GM23248 (cell line): ENCODE measurements around the gene NSD2. TPM values are rescaled to one million over a fixed set of nuclear protein-coding genes. Genes with fewer than 3 reads are reported as not detected.
A peak's percentile ranks its signal among the peaks of the same experiment; 100 is the strongest.
"Not testable (repeated sequence)": the region's sequence is repeated elsewhere in the genome, so short reads cannot be mapped to it uniquely, and the experiment has no call there.

Experiments
- DNase-seq: peaks from one replicate; pipeline ENCODE4 v3.0.0-alpha.2; 2015
- H2AFZ ChIP-seq: fragments of 200-600 bp; sonication (generic); 2 replicates; pipeline ENCODE4 v1.6.1; 2016; ENCODE audit warnings: antibody characterized with exemption
- H3F3A ChIP-seq: fragments of 200-600 bp; sonication (generic); 2 replicates; pipeline ENCODE4 v1.6.1; 2016; ENCODE audit warnings: mild to moderate bottlenecking, antibody characterized with exemption, mixed run types; ENCODE audit not compliant: insufficient read depth
- H3K27ac ChIP-seq: fragments of 200-600 bp; sonication (generic); 2 replicates; pipeline ENCODE4 v1.5.1; 2016; ENCODE audit warnings: mild to moderate bottlenecking
- H3K27me3 ChIP-seq: fragments of 200-600 bp; sonication (generic); replicated peaks from 2 replicates; pipeline ENCODE4 v1.6.1; 2016; ENCODE audit warnings: mild to moderate bottlenecking; ENCODE audit not compliant: insufficient read depth
- H3K36me3 ChIP-seq: fragments of 200-600 bp; sonication (generic); 2 replicates; pipeline ENCODE4 v1.6.1; 2016; ENCODE audit warnings: low read depth, mild to moderate bottlenecking
- H3K4me1 ChIP-seq: fragments of 200-600 bp; sonication (generic); 2 replicates; pipeline ENCODE4 v1.6.1; 2016; ENCODE audit warnings: mild to moderate bottlenecking; ENCODE audit not compliant: insufficient read depth
- H3K4me2 ChIP-seq: fragments of 200-600 bp; sonication (generic); one replicate; pipeline ENCODE4 v1.6.1; 2016; ENCODE audit warnings: mild to moderate bottlenecking; ENCODE audit not compliant: unreplicated experiment
- H3K4me3 ChIP-seq: fragments of 200-600 bp; sonication (generic); 2 replicates; pipeline ENCODE4 v1.5.1; 2016; ENCODE audit warnings: mild to moderate bottlenecking
- H3K79me2 ChIP-seq: fragments of 200-600 bp; sonication (generic); 2 replicates; pipeline ENCODE4 v1.6.1; 2016; ENCODE audit warnings: mild to moderate bottlenecking; ENCODE audit not compliant: insufficient read depth
- H3K9ac ChIP-seq: fragments of 200-600 bp; sonication (generic); 2 replicates; pipeline ENCODE4 v1.6.1; 2016; ENCODE audit warnings: mild to moderate bottlenecking
- H3K9me2 ChIP-seq: fragments of 200-600 bp; sonication (generic); 2 replicates; pipeline ENCODE4 v1.6.1; 2016; ENCODE audit warnings: mixed run types, mild to moderate bottlenecking, moderate library complexity; ENCODE audit not compliant: insufficient read depth
- H3K9me3 ChIP-seq: fragments of 200-600 bp; sonication (generic); one replicate; pipeline ENCODE4 v1.6.1; 2017; ENCODE audit warnings: low read depth
- H4K20me1 ChIP-seq: fragments of 200-600 bp; sonication (generic); 2 replicates; pipeline ENCODE4 v1.6.0; 2016; ENCODE audit not compliant: insufficient read depth
- EZH2 ChIP-seq: fragments of 200-600 bp; sonication (generic); IDR thresholded peaks from 2 replicates; pipeline ENCODE4 v1.6.1; 2018; ENCODE audit warnings: antibody characterized with exemption, mild to moderate bottlenecking; ENCODE audit not compliant: insufficient read depth, poor library complexity, severe bottlenecking
- EZH2phosphoT487 ChIP-seq: fragments of 200-600 bp; sonication (generic); IDR thresholded peaks from 2 replicates; pipeline ENCODE4 v1.6.1; 2018; ENCODE audit warnings: antibody characterized with exemption, moderate library complexity, mild to moderate bottlenecking, low read depth; ENCODE audit not compliant: insufficient read depth
- WGBS, 2 experiments: methylation state at CpG; one replicate each; pipeline ENCODE4 v1.1.6; 2015 to 2017; ENCODE audit warnings: low lambda C conversion rate in 2 of 2, low coverage in 1 of 2; ENCODE audit errors: missing lambda C conversion rate in 2 of 2; 5-methylcytosine and 5-hydroxymethylcytosine counted together
- in situ Hi-C: fragments of 300-500 bp; cut with MboI; formaldehyde crosslinking; loops from 2 replicates; pipeline ENCODE4 v1.15.0; 2020
- microRNA counts: library from miRNA; unstranded; fragments of <30 nt; microRNA quantifications from one replicate; lab custom pipeline; 2016
- microRNA-seq: library from miRNA; unstranded; fragments of <30 nt; microRNA quantifications from one replicate; pipeline ENCODE4, GENCODE V29; 2016; ENCODE audit warnings: borderline number of aligned reads
- polyA plus RNA-seq: library from polyadenylated mRNA; unstranded; fragments of >200 nt; fragmentation: Nextera tagmentation; extraction: Ambion mirVana; gene quantifications from 2 replicates; pipeline ENCODE4 v1.2.1, GENCODE V29; 2016
- small RNA-seq: library from RNA; depleted of rRNA; stranded (forward); fragments of <200 nt; gene quantifications from one replicate; pipeline ENCODE3, GENCODE V24; 2014; ENCODE audit warnings: low read depth, low replicate concordance
- total RNA-seq: library from RNA; depleted of rRNA; stranded (reverse); fragments of >200 nt; shearing (Covaris generic); gene quantifications from 2 replicates; pipeline ENCODE4 v1.2.3, GENCODE V29; 2014; rRNA removed

Gene NSD2
- total and polyA plus RNA-seq, 2 experiments from 2014 or later: 20.1 to 32.4 TPM

DNA sequence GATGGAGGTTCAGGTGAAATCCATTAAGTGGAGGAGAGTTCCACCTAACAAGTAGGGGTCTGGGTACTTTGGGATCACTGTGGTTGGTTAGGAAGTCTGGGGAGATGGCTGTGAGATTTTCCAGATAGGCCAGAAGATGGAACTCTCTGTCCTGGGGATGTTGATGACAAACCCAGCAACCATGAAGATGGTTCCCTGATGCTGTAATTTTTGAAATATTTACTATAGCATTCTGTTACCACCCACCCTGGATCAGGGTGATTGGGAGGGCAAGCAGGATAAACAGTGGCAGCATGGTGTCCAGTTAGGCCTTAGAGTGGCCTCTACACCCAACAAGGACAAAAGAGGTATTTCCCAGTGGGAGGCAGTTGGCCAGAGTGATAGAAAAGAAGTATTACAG, 153.5 kb downstream of the NSD2 start:
- no peak overlapping the region for H2AFZ ChIP-seq
- H3K9ac ChIP-seq: no peak overlapping the region
- no peaks in the 10 kb centered on the region for H4K20me1 ChIP-seq
- DNase-seq: no peak
- no peaks in the 10 kb centered on the region for H3K36me3 ChIP-seq
- H3K27ac ChIP-seq: no peak overlapping the region
- H3K4me1 ChIP-seq: no peaks in the 10 kb centered on the region
- no peaks in the 10 kb centered on the region for H3F3A ChIP-seq
- no peak overlapping the region for H3K4me3 ChIP-seq
- H3K79me2 ChIP-seq: no peaks in the 10 kb centered on the region
- H3K4me2 ChIP-seq: no peak overlapping the region
- TF ChIP-seq EZH2phosphoT487 (no peak), EZH2 (no peak)
- in situ Hi-C loops: no loop called here
- no peaks in the 10 kb centered on the region for H3K9me2 ChIP-seq
- H3K27me3 ChIP-seq: peaks cover 15% of the 10 kb centered on the region
- no peaks in the 10 kb centered on the region for H3K9me3 ChIP-seq

DNA sequence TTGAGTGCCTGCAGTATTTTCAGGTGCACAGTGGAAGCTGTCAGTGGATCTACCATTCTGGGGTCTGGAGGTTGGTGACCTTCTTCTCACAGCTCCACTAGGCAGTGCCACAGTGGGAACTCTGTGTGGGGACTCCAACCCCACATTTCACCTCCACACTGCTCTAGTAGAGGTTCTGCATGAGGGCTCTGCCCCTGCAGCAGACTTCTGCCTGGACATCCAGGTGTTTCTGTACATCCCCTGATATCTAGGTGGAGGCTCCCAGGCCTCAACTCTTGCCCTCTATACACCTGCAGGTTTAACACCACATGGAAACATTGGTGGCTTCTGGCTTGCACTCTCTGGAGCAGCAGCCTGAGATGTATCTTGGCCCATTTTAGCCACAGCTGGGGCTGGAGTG, 154.6 kb downstream of the NSD2 start:
- no peaks in the 10 kb centered on the region for H3K4me1 ChIP-seq
- no peaks in the 10 kb centered on the region for H3K9me3 ChIP-seq
- H3K27me3 ChIP-seq: peaks cover 22% of the 10 kb centered on the region
- no peaks in the 10 kb centered on the region for H3K36me3 ChIP-seq
- H4K20me1 ChIP-seq: no peaks in the 10 kb centered on the region
- in situ Hi-C loops: no loop called here
- no peaks in the 10 kb centered on the region for H3K79me2 ChIP-seq
- H3K4me2 ChIP-seq: no peak overlapping the region
- H2AFZ ChIP-seq: no peak overlapping the region
- no peak for TF ChIP-seq EZH2
- no peak for TF ChIP-seq EZH2phosphoT487
- no peak overlapping the region for H3K9ac ChIP-seq
- H3F3A ChIP-seq: no peaks in the 10 kb centered on the region
- no peak overlapping the region for H3K4me3 ChIP-seq
- DNase-seq: no peak
- H3K9me2 ChIP-seq: no peaks in the 10 kb centered on the region
- no peak overlapping the region for H3K27ac ChIP-seq

DNA sequence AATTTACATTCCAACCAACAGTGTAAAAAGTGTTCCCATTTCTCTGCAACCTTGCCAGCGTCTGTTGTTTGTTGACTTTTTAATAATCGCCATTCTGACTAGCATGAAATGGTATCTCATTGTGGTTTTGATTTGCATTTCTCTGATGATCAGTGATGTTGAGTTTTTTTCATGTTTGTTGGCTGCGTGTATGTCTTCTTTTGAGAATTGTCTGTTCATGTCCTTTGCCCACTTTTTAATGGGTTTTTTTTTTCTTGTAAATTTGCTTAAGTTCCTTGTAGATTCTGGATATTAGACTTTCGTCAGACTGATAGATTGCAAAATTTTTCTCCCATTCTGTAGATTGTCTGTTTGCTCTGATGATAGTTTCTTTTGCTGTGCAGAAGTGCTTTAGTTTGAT, 155.9 kb downstream of the NSD2 start:
- H4K20me1 ChIP-seq, H3K27ac ChIP-seq, H3K4me3 ChIP-seq, DNase-seq, H3F3A ChIP-seq, H3K4me1 ChIP-seq, in situ Hi-C loops, H3K4me2 ChIP-seq, H3K36me3 ChIP-seq, H3K9me2 ChIP-seq, H2AFZ ChIP-seq, H3K9ac ChIP-seq, H3K79me2 ChIP-seq, H3K9me3 ChIP-seq: not testable (repeated sequence)
- peaks cover 19% of the 10 kb centered on the region for H3K27me3 ChIP-seq
- WGBS, 2 experiments: 56 to 62% methylated on average over 4 of the region's 4 CpGs

DNA sequence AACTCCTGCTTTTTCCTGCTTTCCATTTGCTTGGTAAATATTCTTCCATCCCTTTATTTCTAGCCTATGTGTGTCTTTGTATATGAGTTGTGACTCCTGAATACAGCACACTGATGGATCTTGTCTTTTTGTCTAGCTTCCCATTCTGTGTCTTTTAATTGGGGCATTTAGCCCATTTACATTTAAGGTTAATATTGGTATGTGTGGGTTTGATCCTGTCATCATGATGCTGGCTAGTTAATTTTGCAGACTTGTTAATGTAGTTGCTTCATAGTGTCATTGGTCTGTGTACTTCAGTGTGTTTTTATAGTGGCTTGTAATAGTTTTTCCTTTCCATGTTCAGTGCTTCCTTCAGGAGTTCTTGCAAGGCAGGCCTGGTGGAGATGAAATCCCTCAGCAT, 160.0 kb downstream of the NSD2 start:
- H3K9me2 ChIP-seq, in situ Hi-C loops, H4K20me1 ChIP-seq, H3K4me1 ChIP-seq, H3K27ac ChIP-seq, H3K9me3 ChIP-seq, H3K9ac ChIP-seq, H3K4me3 ChIP-seq, H3K4me2 ChIP-seq, DNase-seq, H3K79me2 ChIP-seq, H3F3A ChIP-seq, H2AFZ ChIP-seq, H3K36me3 ChIP-seq: not testable (repeated sequence)
- peaks cover 15% of the 10 kb centered on the region for H3K27me3 ChIP-seq

MicroRNAs within 50 kb of the gene (microRNA counts, 767-probe panel; counts per million panel counts)
- microRNA hsa-miR-943 (lab: Ali Mortazavi, UCI): 447 counts per million, percentile 86 among the panel's probes with 10 or more counts

Small RNAs within 50 kb of the gene (microRNA-seq; reads per million reads assigned to microRNA genes)
- not detected for gene MIR943

Small RNAs within 50 kb of the gene (small RNA-seq; reads per million reads assigned to genes)
- 5.2 reads per million, percentile 79 among the genes with 10 or more reads in this experiment for gene SCARNA22

Other genes starting within 250 kb of the NSD2 start
- 3.8 and 15.3 TPM in 2 replicates for gene FAM53A, start 187.1 kb upstream of the NSD2 start, total RNA-seq
- gene FAM53A, start 187.1 kb upstream of the NSD2 start, polyA plus RNA-seq: 1.4 and 2.8 TPM in 2 replicates
- 72.7 and 74.4 TPM in 2 replicates for gene SLBP, start 159.1 kb upstream of the NSD2 start, total RNA-seq
- gene SLBP, start 159.1 kb upstream of the NSD2 start, polyA plus RNA-seq: 85.6 and 85.8 TPM in 2 replicates
- gene TMEM129, start 150.1 kb upstream of the NSD2 start, total RNA-seq: 55.4 and 80.2 TPM in 2 replicates
- gene TMEM129, start 150.1 kb upstream of the NSD2 start, polyA plus RNA-seq: 32.6 and 35.7 TPM in 2 replicates
- 3.8 and 9.7 TPM in 2 replicates for gene TACC3, start 149.9 kb upstream of the NSD2 start, total RNA-seq
- gene TACC3, start 149.9 kb upstream of the NSD2 start, polyA plus RNA-seq: 18.2 and 21.1 TPM in 2 replicates
- gene FGFR3, start 78.1 kb upstream of the NSD2 start, total RNA-seq: 0.13 and 0.97 TPM in 2 replicates
- gene FGFR3, start 78.1 kb upstream of the NSD2 start, polyA plus RNA-seq: 0.10 and 0.15 TPM in 2 replicates
- 40.1 and 42.3 TPM in 2 replicates for gene LETM1, start 15.2 kb upstream of the NSD2 start, total RNA-seq
- gene LETM1, start 15.2 kb upstream of the NSD2 start, polyA plus RNA-seq: 19.0 and 20.8 TPM in 2 replicates
- gene NELFA, start 137.6 kb downstream of the NSD2 start, total RNA-seq: 16.9 and 18.7 TPM in 2 replicates
- gene NELFA, start 137.6 kb downstream of the NSD2 start, polyA plus RNA-seq: 23.6 and 23.9 TPM in 2 replicates
- 0.38 TPM in 1 of 2 replicates, not detected in the other for gene NAT8L, start 187.9 kb downstream of the NSD2 start, total RNA-seq
- gene NAT8L, start 187.9 kb downstream of the NSD2 start, polyA plus RNA-seq: 0.03 TPM in 1 of 2 replicates, not detected in the other